Measurements from ENCODE around the gene PSAPL1. TPM values are rescaled to one million over a fixed set of nuclear protein-coding genes. Genes with fewer than 3 reads are reported as not detected.
"Not testable (repeated sequence)": the region's sequence is repeated elsewhere in the genome, so short reads cannot be mapped to it uniquely, and the experiment has no call there.

The PSAPL1 gene
- total RNA-seq, 1 experiment from 2014 or later = not detected

DNA sequence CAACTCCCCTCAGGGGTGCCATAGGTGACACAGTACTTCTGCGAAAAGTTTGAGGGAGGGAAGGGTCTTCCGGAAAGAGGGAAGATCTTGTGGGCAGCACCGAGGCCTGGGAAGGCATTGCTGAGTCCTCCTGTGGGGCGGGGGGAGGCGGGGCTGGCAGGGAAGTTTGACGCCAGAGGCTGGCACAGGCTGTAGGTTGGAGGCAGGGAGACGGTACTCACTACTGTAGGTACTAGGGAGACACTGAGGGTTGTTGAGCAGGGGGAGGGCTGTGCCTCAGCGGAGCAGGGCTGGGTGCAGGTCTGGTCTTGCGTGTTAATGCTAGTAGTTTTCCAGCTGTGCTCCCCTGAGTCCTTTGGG lies 23.3 kb upstream of the PSAPL1 start:
- no peaks in the 10 kb centered on the region for H3K9me3 Mint-ChIP-seq (ENCODE audit: unreplicated experiment)
- no peak overlapping the region for H3K27ac Mint-ChIP-seq (ENCODE audit: low read depth, unreplicated experiment)
- intact Hi-C loops (cut with micrococcal nuclease) = no loop called here
- ChIA-PET POLR2A (no interaction called here), CTCF (interaction anchor here (0.5 to 1.4 kb wide), 2 partner anchors 23 to 356 kb away, joined by 3 to 4 read pairs; no protein-coding TSS in a partner anchor)
- no peak overlapping the region for H3K4me3 Mint-ChIP-seq (ENCODE audit: unreplicated experiment)
- TF ChIP-seq, protein P1, sequence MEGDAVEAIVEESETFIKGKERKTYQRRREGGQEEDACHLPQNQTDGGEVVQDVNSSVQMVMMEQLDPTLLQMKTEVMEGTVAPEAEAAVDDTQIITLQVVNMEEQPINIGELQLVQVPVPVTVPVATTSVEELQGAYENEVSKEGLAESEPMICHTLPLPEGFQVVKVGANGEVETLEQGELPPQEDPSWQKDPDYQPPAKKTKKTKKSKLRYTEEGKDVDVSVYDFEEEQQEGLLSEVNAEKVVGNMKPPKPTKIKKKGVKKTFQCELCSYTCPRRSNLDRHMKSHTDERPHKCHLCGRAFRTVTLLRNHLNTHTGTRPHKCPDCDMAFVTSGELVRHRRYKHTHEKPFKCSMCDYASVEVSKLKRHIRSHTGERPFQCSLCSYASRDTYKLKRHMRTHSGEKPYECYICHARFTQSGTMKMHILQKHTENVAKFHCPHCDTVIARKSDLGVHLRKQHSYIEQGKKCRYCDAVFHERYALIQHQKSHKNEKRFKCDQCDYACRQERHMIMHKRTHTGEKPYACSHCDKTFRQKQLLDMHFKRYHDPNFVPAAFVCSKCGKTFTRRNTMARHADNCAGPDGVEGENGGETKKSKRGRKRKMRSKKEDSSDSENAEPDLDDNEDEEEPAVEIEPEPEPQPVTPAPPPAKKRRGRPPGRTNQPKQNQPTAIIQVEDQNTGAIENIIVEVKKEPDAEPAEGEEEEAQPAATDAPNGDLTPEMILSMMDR (IDR thresholded peaks at IDR 0.05; ENCODE audit: unreplicated experiment) = no peak
- DNase-seq (ENCODE audit: unreplicated experiment) = no peak
- H3K36me3 Mint-ChIP-seq (ENCODE audit: insufficient read depth, unreplicated experiment) = no peaks in the 10 kb centered on the region
- BruUV-seq (replicated peaks) = no TSS peak
- H3K27me3 Mint-ChIP-seq (ENCODE audit: insufficient read depth, unreplicated experiment) = no peaks in the 10 kb centered on the region
- peaks cover 10% of the 10 kb centered on the region for H3K4me1 Mint-ChIP-seq (ENCODE audit: insufficient read depth, unreplicated experiment)

DNA sequence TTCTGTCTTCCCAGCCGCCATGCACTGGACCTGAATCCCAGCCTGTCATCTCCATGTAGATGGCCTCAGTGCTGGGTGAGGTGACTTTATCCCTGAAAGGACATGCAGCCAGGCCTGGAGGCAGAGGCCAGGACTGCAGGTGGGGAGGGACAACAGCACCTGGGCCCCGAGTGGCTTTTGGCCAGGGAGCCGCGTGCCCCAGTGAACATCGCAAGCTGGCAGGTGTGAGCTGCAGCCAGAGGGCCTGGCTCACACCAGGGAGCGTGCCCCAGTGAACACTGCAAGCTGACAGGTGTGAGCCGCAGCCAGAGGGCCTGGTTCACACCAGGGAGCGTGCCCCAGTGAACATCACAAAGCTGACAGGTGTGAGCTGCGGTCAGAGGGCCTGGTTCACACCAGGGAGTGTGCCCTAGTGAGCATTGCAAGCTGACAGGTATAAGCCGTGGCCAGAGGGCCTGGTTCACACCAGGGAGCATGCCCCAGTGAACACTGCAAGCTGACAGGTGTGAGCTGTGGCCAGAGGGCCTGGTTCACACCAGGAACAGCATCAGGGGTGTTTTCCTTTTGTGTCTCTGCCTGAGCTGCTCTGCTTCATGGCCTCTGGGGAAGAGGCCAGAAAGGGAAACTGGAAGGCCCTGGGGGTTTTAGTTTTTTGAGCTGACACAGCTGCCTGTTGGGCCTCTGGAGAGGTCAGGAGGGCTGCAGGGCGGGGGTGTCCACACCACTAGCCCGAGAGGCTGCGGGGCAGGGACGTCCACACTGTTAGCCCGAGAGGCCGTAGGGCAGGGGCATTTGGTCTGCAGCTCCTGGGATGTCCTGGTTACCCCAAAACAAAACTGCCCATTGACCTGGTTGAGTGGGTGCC lies 22.7 kb upstream of the PSAPL1 start:
- intact Hi-C loops (cut with micrococcal nuclease) = no loop called here
- Mint-ChIP-seq H3K27me3 (ENCODE audit: insufficient read depth, unreplicated experiment) (no peaks in the 10 kb centered on the region), H3K4me1 (ENCODE audit: insufficient read depth, unreplicated experiment) (peaks cover 5% of the 10 kb centered on the region), H3K4me3 (ENCODE audit: unreplicated experiment) (no peak overlapping the region), H3K9me3 (ENCODE audit: unreplicated experiment) (no peaks in the 10 kb centered on the region), H3K27ac (ENCODE audit: low read depth, unreplicated experiment) (no peak overlapping the region), H3K36me3 (ENCODE audit: insufficient read depth, unreplicated experiment) (no peaks in the 10 kb centered on the region)
- TF ChIP-seq, protein P1 (IDR thresholded peaks at IDR 0.05; ENCODE audit: unreplicated experiment) = no peak
- CTCF ChIA-PET = interaction anchor here (0.5 to 1.4 kb wide), 3 partner anchors 22 to 355 kb away, joined by 3 to 4 read pairs (median 3); no protein-coding TSS in a partner anchor
- BruUV-seq (replicated peaks) = no TSS peak
- DNase-seq (ENCODE audit: unreplicated experiment) = no peak
- POLR2A ChIA-PET = no interaction called here

DNA sequence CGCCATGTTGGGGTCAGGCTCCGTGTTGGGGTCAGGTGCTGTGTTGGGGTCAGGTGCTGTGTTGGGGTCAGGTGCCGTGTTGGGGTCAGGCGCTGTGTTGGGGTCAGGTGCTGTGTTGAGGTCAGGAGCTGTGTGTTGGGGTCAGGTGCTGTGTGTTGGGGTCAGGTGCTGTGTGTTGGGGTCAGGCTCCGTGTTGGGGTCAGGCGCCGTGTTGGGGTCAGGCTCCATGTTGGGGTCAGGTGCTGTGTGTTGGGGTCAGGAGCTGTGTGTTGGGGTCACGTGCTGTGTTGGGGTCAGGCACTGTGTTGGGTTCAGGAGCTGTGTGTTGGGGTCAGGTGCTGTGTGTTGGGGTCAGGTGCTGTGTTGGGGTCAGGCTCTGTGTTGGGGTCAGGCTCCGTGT lies 18.1 kb upstream of the PSAPL1 start:
- H3K4me3 Mint-ChIP-seq (ENCODE audit: unreplicated experiment); H3K27me3 Mint-ChIP-seq (ENCODE audit: insufficient read depth, unreplicated experiment); POLR2A ChIA-PET; CTCF ChIA-PET; DNase-seq (ENCODE audit: unreplicated experiment); H3K36me3 Mint-ChIP-seq (ENCODE audit: insufficient read depth, unreplicated experiment); intact Hi-C loops (cut with micrococcal nuclease); H3K9me3 Mint-ChIP-seq (ENCODE audit: unreplicated experiment); H3K27ac Mint-ChIP-seq (ENCODE audit: low read depth, unreplicated experiment); BruUV-seq (replicated peaks); H3K4me1 Mint-ChIP-seq (ENCODE audit: insufficient read depth, unreplicated experiment): not testable (repeated sequence)

DNA sequence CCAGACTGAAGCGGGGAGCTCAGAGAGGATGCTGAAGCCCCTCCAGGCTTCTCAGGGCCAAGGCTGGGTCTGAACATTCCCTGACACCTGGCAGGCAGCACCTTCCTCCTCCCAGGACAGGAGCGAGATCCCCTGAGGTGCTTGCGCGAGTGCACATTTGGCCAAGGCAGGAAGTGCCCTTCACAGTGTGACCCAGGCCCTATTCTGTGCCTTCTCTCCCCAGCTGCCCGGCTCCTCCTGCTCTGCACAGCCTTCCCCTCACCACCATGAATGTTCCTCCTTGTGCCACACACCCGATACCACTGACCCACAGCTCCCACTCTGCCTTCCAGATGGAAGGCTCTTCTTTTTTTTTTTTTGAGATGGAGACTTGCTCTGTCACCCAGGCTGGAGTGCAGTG lies 17.1 kb upstream of the PSAPL1 start:
- BruUV-seq (replicated peaks) = no TSS peak
- DNase-seq (ENCODE audit: unreplicated experiment) = no peak
- H3K9me3 Mint-ChIP-seq (ENCODE audit: unreplicated experiment) = no peaks in the 10 kb centered on the region
- ChIA-PET POLR2A (no interaction called here), CTCF (interaction anchor here (0.6 kb wide), 1 partner anchor 42 kb away, joined by 3 read pairs; no protein-coding TSS in a partner anchor)
- no peak overlapping the region for H3K4me3 Mint-ChIP-seq (ENCODE audit: unreplicated experiment)
- intact Hi-C loops (cut with micrococcal nuclease) = no loop called here
- no peak overlapping the region for H3K27ac Mint-ChIP-seq (ENCODE audit: low read depth, unreplicated experiment)
- H3K36me3 Mint-ChIP-seq (ENCODE audit: insufficient read depth, unreplicated experiment) = no peaks in the 10 kb centered on the region
- no peaks in the 10 kb centered on the region for H3K27me3 Mint-ChIP-seq (ENCODE audit: insufficient read depth, unreplicated experiment)
- H3K4me1 Mint-ChIP-seq (ENCODE audit: insufficient read depth, unreplicated experiment) = no peaks in the 10 kb centered on the region
- TF ChIP-seq, protein P1 (IDR thresholded peaks at IDR 0.05; ENCODE audit: unreplicated experiment) = no peak
